Activated CD4-positive, CD25-positive, alpha-beta regulatory T cell (primary cell): Measurements from ENCODE around the gene MAST1.
"Not testable (repeated sequence)": the region's sequence is repeated elsewhere in the genome, so short reads cannot be mapped to it uniquely, and the experiment has no call there.

ENCODE experiments used
- DNase-seq, 4 experiments: peaks; one replicate each; lab custom pipeline; 2025; lab: John Stamatoyannopoulos, UW

The MAST1 gene

DNA sequence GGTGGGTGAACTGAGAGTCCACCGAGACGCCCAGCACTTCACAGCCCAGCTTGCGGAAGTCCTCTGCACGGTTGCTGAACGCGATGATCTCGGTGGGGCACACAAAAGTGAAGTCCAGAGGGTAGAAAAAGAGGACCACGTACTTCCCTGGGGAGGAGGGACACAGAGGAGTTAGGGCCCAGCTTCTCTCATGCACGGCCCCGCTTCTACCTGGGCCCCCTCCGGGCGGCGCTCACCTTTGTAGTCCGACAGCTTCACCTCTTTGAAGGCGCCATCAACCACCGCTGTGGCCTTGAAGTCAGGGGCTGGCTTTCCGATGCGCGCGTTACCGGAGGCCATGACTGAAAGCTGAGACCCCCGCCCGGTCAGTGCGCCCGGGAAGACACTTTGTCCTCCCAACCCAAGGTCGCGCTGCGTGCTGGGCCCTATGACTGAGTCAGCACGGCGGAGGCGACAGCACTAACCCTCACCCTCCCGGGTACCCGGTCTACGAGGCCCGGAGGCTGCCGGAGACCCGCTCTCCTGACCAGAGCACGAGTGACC lies 37.3 kb upstream of the MAST1 start:
- DNase-seq, result no peak

DNA sequence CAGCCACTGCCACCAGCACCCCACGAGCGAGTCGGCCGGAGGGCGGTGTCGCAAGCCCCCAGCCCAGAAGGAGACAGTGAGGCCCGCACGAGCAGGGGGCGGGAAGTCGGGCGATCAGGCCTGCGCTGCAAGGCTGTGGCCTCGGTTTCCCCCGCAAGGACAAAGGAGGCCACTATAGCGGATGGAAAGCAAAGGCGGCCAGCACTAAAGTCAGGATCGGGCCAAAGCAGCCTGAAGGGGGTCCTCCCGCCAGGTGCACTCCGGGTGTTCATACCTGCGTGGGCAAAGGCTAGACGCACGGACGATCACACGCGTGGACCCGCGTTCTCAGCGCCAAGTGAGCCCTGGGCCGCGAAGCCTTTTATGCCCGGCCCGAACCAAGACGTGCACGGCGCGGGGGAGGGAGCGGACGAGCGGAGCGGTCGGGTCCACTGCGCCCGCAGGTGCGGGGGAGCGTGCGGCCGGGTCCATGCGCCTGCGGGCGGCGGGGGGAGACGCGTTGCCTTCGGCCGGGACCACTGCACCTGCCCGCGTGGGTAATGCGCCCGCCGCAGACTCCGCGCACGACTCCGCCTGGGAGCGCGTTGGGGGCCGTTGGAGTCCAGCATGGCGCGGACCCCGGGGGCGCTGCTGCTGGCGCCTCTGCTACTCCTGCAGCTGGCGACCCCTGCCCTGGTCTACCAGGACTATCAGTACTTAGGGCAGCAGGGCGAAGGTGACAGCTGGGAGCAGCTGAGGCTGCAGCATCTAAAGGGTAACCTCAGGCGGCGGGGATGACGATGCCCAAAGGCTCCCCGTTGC lies 36.6 kb upstream of the MAST1 start, which contains the start of the genes PRDX2 and THSD8:
PRDX2 (minus strand) TSS at position 335 of the 801 bp plus-strand sequence. CDS start 539 bp downstream, outside the sequence.
THSD8 (plus strand) TSS at position 604 of the 801 bp plus-strand sequence; CDS start at position 607, 3 bp downstream.
- DNase-seq, result peak; percentile 47 to 72 (median 64)

DNA sequence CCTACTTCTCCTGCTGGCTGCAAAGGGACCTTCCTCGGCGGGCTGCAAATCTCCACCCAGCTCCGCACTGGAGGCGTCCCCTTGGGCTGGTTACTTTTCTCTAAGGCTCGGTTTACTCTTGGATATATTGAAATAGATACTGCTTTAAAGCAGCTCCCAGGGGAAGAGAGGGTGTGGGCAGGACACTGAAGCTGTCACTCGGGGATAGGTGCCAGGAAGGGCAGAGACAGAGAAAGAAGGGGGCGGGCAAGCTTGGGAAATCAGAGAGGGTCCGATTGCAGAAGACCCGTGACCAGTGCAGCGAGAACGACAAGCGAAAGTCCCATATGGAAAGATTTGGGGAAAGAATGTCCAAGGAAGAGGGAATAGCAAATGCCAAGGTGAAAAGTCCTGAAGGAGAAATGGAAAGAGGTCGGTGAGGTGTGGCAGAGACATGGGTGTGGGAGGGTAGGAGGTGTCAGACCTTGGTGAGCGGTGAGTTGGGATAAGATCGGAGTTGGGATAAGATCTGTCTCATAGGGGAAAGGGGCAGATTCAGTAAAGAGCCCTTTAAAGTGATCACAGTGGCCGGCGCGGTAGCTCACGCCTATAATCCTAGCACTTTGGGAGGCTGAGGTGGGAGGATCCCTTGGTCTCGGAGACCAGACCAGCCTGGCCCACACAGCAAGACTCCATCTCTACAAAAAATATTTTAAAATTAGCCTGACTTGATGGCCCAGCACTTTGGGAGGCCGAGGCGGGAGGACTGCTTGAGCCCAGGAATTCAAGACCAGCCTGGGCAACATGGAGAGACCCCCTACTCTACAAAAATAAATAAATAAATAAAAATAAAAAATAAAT lies 35.8 kb upstream of the MAST1 start:
- no peak for DNase-seq

DNA sequence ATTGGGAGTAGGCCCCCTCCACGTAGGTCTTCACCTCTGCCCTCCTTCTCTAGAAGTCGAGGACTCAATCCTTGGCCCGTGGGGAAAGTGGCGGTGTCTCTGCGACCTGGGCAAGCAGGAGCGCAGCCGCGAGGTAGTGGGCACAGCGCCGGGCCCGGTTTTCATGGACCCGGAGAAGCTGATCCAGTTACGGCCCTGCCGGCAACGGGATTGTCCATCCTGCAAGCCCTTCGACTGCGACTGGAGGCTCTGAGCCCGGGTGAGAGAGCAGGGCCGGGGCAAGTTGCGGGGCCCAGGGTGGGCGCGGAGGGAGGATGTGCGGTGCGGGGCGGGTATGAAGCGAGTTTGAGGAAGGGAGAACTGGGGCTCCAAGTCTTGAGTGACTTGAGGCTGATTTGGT lies 34.3 kb upstream of the MAST1 start:
- no peak for DNase-seq

DNA sequence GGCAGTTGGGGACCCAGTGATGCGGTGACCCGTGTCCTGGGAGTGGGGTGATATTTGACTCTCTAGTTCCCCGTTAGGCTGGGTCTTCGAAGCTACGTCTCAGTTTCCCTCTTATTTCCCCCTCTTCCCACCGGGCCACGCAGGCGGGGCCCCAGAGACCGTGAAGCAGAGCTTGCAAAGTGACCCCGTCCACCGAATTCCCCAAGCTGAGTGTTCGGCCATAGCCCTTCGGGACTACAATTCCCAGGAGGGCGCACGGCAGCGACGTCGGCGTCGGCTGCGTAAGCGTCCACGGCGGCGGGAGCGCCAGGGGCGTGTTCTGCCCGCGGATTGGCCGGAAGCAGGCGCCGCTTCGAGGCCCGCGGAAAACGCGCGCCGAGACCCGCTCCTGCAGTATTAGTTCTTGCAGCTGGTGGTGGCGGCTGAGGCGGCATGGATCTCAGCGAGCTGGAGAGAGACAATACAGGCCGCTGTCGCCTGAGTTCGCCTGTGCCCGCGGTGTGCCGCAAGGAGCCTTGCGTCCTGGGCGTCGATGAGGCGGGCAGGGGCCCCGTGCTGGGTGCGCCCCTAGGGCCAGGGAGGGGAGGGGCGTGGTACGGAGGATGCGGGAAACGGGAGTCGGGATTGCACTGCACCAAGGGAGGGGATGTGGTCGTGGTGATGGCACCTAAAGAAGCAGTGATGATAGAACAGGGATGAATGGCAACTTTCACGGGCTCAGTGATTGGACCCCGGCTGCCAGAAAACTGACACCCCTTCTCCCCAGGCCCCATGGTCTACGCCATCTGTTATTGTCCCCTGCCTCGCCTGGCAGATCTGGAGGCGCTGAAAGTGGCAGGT lies 31.9 kb upstream of the MAST1 start, which contains the start of gene RNASEH2A:
RNASEH2A (plus strand) TSS at position 343 of the 840 bp plus-strand sequence; CDS start at position 433, 90 bp downstream.
- peak; percentile 71 to 83 (median 78) for DNase-seq

DNA sequence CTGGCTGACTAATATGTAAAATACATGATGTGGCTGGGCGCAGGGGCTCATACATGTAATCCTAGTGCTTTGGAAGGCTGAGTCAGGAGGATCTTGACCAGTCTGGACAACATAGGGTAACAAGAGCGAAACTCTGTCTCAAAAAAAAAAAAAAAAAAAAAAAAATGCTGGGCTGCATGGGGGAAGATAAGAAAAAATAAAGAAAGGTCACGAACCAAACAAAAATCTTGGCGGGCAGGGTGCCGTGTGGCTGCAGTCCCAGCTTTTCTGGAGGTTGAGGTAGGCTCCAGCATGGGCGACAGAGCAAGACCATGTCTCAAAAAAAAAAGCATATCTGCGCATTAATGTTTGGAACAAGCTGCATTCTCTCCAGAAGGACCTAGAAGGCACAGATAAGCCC lies 23.2 kb upstream of the MAST1 start:
- no peak for DNase-seq

DNA sequence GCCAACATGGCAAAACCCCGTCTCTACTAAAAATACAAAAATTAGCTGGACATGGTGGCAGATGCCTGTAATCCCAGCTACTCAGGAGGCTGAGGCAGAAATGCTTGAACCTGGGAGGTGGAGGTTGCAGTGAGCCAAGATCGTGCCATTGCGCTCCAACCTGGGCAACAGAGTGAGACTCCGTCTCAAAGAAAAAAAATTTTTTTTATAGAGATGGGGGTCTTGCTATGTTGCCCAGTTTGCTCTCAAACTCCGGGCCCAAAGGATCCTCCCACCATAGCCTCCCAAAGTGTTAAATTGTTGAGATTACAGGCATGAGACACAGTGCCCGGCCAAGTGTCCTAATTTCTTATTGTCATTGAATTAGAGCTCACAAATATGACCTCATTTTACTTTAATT lies 21.1 kb upstream of the MAST1 start:
- DNase-seq, result not testable (repeated sequence)

DNA sequence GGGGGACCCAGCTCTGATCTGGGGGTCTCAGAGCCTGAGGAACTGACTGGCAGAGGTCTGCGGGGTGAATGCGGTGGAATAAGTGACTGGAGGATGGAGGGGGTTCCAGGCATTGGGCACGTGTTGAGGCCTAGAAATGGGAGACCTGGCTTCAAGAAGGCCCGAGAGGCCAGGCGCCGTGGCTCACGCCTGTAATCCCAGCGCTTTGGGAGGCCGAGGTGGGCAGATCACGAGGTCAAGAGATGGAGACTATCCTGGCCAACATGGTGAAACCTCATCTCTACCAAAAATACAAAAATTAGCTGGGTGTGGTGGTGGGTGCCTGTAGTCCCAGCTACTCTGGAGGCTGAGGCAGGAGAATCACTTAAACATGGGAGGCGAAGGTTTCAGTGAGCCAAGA lies 20.5 kb upstream of the MAST1 start:
- DNase-seq, result not testable (repeated sequence)

DNA sequence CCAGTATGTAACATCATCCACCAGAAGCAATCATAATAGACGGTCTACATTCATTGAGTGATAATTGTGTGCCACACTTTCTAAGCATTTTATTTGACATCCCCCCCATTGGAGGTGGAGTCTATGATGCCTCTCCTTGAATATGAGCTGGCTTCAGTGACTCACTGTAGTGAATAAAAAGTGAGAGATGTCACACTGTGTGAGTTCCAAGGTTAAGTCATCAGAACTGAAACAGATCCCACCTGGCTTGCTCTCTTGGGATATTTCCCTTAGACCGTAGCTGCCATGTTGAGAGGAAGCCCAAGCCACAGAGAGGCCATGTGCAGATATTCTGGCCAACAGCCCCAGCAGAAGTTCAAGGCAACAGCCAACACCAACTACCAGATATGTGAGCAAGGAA lies 16.6 kb upstream of the MAST1 start:
- no peak for DNase-seq

DNA sequence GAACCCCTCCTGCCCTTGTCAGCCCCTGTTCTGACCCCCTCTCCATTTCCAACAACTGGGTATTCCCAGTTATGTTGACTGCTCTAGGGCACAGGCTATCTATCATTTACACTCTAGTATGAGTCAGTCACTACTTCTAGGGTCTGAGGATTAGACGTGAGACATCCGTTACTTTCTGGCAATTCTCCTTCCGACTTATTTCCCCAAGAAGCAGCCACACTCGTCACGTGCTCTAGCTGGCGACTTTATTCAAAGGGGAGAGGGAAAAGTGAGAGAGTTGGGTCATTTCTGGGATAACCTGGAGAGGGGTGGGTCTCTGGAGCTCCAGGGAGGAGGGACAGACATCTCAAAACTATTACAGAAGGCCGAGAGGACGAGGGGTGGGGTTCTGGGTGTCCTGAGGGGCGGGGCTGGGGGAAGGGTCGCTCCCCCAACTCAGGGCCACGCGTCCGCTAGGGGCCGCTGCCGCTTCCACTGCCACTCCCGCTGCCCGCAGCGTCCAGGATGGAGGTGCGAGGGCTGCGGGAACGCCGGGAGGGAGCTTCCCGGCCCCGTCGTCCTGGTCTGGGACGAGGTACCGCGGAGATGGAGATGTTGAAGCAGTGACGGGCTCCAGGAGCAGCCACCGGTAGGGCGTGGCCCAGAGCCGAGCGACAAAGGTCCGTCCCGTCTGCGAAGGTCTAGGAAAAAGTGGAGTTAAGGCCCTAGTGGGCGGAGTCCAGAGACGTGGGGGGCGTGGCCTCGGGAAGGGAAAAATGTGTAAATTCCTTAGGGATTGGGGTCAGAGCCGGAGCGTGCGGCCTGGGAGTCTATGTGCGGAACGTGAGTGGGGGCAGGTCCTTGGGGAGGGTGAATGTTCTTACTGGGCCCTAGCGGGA lies 12.8 kb upstream of the MAST1 start:
- DNase-seq, result no peak

DNA sequence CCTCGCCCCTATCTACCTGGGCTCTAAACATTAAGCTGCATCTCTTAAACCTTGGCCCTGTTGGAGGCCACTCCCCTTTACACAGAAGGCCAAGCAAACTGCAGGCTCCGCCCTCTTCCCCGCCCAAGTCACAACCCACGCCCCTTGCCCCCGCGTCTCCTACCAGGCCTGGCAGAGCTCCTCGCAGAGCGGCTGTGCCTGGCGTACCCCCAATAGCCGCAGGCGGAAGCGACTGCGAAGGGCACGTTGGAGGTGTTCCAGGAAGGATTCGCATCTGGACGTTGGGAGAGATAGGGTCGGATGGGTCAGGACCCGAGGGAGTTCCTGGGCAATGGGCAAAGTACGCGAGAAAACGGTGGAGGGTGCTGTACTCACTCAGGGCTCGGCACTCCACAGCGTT lies 9.8 kb upstream of the MAST1 start:
- no peak for DNase-seq

DNA sequence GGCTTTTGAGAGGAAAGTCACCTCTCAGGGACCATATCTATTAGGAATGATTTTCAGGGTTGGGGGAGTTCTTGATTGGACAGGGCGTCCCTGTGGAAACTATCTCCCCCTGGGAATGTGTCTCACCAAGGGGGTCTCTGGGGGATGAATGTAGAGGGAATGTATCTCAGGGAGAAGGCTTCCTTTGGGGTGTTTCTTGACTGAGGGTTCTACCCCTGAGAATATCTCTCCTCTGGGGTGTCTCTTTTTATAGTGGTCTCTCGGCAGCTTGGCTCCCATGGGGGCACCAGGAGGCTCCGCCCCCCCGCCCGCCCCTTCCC lies 4.9 kb upstream of the MAST1 start:
- no peak for DNase-seq

DNA sequence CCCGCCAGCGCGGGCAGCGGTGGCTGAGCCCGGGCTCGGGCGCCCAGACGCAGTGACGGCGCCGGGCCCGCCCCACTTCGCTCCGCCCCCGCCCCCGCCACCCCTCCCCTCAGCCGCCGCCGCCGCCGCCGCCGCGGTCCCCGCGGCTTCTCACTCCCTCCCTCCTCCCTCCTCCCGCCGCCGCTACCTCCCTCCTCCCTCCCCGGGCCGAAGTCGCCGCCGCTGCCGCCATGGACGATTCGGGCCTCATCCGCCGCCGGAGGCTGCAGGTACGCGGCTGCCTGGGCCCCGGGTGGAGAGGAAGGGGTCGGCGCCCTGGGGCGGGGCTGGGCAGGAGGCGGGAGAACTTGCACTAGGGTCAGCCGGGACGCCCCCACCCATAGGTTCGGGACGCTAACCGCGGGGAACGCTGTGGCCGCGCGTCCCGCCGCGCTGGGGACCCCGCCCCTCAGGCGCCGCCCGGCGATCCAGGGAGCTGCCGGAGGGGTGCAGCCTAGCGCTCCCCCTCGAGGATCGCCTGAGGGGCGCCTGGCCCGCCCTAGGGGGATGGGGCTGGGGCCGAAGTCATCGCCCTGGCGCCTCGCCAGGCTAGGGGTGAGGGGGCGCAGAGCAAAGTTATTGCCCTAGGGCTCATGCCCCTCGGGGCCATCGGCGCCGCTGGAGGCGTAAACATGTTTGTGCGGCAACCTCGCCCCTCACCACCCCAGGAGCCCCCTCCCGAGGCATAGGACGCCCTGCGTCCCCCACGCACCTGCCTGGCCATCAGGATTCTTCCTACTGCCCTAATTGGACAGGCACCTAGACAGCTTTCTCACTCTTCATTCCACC lies 4.4 kb upstream of the MAST1 start:
- peak in 1 of 4 experiments; percentile 14 for DNase-seq

DNA sequence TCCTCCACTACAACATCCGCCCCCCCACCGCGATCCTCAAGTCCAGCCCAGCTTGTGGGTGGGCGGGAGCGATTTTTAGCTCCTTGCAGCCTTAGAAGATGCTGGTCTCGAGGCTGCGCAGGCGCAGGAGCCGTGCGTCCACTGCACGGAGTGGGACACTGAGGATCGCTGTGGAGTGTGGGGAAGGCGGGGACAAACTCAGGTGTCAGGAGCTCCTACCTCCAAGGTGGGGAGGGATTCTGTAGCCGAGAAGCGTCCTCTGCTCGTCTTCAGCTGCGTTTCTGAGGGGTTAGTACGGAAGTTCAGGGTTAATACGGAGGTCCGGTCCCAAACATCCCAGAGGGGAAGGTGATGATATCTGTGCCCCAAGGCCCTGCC lies 3.8 kb upstream of the MAST1 start, which contains the start of gene RTBDN:
RTBDN (minus strand) TSS at position 14 of the 378 bp plus-strand sequence. CDS start 4,600 bp downstream, outside the sequence.
- no peak for DNase-seq

DNA sequence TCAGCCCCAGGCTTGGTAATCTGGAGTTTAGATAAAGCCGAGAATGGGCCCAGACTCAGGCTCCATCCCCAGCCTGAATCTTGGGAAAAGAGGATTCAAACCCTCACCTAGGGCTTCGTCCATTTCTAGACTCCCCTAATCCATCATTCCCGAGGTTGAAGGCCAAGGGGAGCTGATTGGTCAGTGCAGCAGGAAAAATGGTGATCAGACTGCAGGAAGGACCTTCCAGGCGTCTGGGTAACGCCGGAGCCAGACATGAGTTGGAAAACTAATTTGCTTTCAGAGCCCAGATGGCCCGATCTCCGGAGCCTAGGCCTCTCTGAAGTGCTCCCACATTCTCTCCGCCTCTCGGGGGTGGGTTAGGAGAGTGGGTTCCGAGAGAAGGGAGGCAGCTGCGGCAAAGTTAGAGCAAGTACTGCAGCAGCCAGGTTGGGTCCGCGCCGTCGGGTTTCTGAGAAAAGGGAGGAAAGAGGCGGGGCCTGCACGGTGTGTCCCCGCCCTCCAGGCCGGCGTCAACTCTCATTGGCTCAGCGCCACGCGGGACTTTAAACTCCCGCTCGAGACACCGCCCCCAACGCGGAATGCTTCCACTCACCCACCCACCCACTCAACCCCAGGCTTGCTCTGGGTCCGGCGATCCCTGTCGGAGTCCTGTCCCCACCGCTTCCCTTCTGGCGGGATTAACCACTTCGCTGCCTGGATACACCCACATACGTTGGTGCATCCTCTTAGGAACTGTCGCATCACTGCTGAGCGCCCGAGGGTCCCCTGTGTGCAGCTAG lies 3.1 kb upstream of the MAST1 start:
- no peak for DNase-seq

DNA sequence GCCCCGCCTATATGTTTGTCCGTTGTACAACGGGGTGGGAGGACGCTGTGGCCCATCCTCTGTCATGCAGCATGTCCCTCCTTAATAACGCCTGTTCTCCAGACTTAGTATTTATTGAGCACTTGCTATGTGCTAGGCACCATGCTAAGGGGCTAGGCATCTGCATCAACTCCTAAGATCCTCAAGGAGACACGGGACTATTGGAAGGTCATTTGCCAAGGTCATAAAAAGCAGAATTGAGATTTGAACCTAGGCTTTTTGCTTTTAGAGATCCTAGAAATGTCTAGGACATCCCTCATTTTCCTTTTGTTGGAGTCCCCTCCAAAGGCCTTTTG lies 1.8 kb upstream of the MAST1 start:
- DNase-seq, result no peak

DNA sequence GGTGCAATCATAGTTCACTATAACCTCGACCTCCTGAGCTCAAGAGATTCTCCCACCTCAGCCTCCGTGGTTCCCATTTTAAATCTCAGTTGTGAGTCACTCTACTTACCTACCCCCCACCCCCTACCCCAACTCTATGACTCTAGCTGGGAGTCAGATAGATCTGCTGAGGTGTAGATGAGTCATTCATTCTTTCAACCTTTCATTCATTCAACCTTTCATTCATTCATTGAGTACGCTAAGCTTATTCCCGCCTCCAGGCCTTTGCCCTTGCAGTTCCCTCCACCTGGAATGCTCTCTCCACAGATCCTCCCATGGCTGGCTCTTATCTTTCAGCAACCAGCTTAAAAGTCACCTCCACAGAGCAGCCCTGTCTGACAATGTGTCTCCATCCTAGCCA lies 1.1 kb upstream of the MAST1 start:
- DNase-seq, result no peak

DNA sequence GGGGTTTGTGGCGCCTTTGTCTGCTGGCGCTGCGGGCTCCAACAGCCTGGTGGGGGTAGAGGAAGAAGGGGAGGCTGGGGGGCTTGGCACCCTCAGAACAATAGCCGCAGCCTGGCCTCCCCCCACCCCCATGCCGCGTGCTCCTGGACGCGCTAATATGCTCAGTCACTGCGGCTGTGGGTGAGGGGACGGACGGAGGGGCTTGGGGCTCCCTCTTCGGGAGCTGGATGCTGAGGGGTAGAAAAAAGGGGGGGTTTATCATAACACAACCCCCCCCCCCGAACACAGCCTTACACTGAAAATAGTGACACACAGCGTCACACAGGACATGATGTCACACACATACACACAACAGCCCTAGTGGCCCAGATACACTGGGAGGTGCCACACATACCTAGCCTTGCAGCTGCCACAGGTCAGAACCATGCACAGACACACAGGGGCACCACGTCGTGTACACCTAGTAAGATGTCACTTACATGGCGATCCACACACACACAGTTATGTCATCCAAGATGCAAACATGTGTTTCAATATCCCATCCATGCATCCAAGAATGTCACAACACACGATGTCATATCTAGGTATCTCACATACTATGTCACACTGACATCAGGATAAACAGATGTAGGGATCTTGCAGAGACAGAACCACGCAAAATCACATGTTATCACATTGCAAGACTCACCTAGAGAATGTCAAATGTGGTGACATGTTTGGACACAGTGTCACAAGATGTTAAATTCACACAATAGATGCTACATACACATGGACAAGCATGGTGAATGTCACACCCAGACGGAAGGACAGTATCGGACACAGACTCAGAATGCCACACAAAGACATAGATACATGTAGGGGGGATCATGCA lies 806 bp downstream of the MAST1 start:
- no peak for DNase-seq
